WTC11 (cell line): Measurements from ENCODE around the gene GNA14. TPM values are rescaled to one million over a fixed set of nuclear protein-coding genes. Genes with fewer than 3 reads are reported as not detected.

Experiments
- ATAC-seq: fragments of 200-7000 bp; cut with Tn5 transposase; 2 replicates; pipeline ENCODE4 v1.10.0; 2021; ENCODE audit warnings: mild to moderate bottlenecking, moderate library complexity
- CTCF ChIA-PET: fragments of 300-600 bp; sonication (Branson Sonifier 250); formaldehyde crosslinking; loops from one replicate; lab custom pipeline; 2021; ENCODE audit warnings: antibody characterized with exemption; lab: Charles Lee
- POLR2A ChIA-PET: fragments of 350-600 bp; sonication (Branson Sonifier 250); formaldehyde crosslinking; loops from one replicate; lab custom pipeline; 2021; ENCODE audit warnings: antibody characterized with exemption; lab: Charles Lee
- DNase-seq: peaks from one replicate; pipeline ENCODE4 v3.0.0; 2021; ENCODE audit warnings: low spot score
- H3K27ac Mint-ChIP-seq: 2 replicates; pipeline ENCODE4 v1.8.0; 2021; ENCODE audit warnings: mixed read lengths
- H3K27me3 Mint-ChIP-seq: 2 replicates; pipeline ENCODE4 v1.8.0; 2021; ENCODE audit warnings: low read depth, mild to moderate bottlenecking, moderate library complexity, mixed read lengths
- H3K36me3 Mint-ChIP-seq: 2 replicates; pipeline ENCODE4 v1.8.0; 2021; ENCODE audit warnings: mixed read lengths
- H3K4me1 Mint-ChIP-seq: 2 replicates; pipeline ENCODE4 v1.8.0; 2022; ENCODE audit warnings: mixed read lengths
- H3K4me3 Mint-ChIP-seq: 2 replicates; pipeline ENCODE4 v1.8.0; 2021; ENCODE audit warnings: mild to moderate bottlenecking, moderate library complexity, mixed read lengths
- H3K9me3 Mint-ChIP-seq: 2 replicates; pipeline ENCODE4 v1.8.0; 2021; ENCODE audit warnings: mixed read lengths
- CBFB ChIP-seq: sonication (generic); formaldehyde crosslinking; IDR thresholded peaks from 2 replicates; pipeline ENCODE4 v1.8.1; 2022; ENCODE audit warnings: mild to moderate bottlenecking, low read depth, missing genetic modification reagents
- E2F4 ChIP-seq: sonication (generic); formaldehyde crosslinking; IDR thresholded peaks from 2 replicates; pipeline ENCODE4 v1.8.1; 2022; ENCODE audit warnings: low read depth, mild to moderate bottlenecking, moderate library complexity, missing genetic modification reagents, borderline replicate concordance
- ERG ChIP-seq: fragments of 250-450 bp; sonication (Bioruptor Pico); IDR thresholded peaks from 2 replicates; pipeline ENCODE4 v1.8.0; 2021; ENCODE audit warnings: mild to moderate bottlenecking
- MYBL2 ChIP-seq: sonication (generic); formaldehyde crosslinking; IDR thresholded peaks from 2 replicates; pipeline ENCODE4 v1.8.1; 2023; ENCODE audit warnings: mild to moderate bottlenecking, moderate library complexity, missing genetic modification reagents
- PREB ChIP-seq: sonication (generic); formaldehyde crosslinking; IDR thresholded peaks from 2 replicates; pipeline ENCODE4 v1.8.1; 2022; ENCODE audit warnings: mild to moderate bottlenecking, missing genetic modification reagents, moderate library complexity, borderline replicate concordance
- SOX15 ChIP-seq: fragments of 250-450 bp; sonication (Bioruptor Pico); IDR thresholded peaks from 2 replicates; pipeline ENCODE4 v1.9.0; 2021; ENCODE audit warnings: mild to moderate bottlenecking
- TEAD4 ChIP-seq: sonication (generic); formaldehyde crosslinking; IDR thresholded peaks from 2 replicates; pipeline ENCODE4 v1.8.0; 2022; ENCODE audit warnings: mild to moderate bottlenecking, missing genetic modification reagents
- USF2 ChIP-seq: sonication (generic); formaldehyde crosslinking; IDR thresholded peaks from 2 replicates; pipeline ENCODE4 v1.8.1; 2023; ENCODE audit warnings: mild to moderate bottlenecking, missing genetic modification reagents, moderate library complexity
- ZMAT4 ChIP-seq: fragments of 250-450 bp; sonication (Bioruptor Pico); IDR thresholded peaks from 2 replicates; pipeline ENCODE4 v1.9.0; 2021; ENCODE audit warnings: mild to moderate bottlenecking
- ZNF281 ChIP-seq: sonication (generic); formaldehyde crosslinking; IDR thresholded peaks from 2 replicates; pipeline ENCODE4 v1.8.0; 2023; ENCODE audit warnings: mild to moderate bottlenecking, missing genetic modification reagents
- ZNF423 ChIP-seq: fragments of 250-450 bp; sonication (Bioruptor Pico); IDR thresholded peaks from 2 replicates; pipeline ENCODE4 v2.1.2; 2022; ENCODE audit warnings: mild to moderate bottlenecking, moderate library complexity
- ZNF512 ChIP-seq: sonication (generic); formaldehyde crosslinking; IDR thresholded peaks from 2 replicates; pipeline ENCODE4 v1.8.1; 2022; ENCODE audit warnings: missing genetic modification reagents, borderline replicate concordance
- ZNF671 ChIP-seq: fragments of 250-450 bp; sonication (Bioruptor Pico); IDR thresholded peaks from 2 replicates; pipeline ENCODE4 v1.8.0; 2021; ENCODE audit warnings: mild to moderate bottlenecking
- total RNA-seq: library from RNA; stranded (reverse); gene quantifications from 3 replicates; pipeline ENCODE4 v1.2.3, GENCODE V29; 2021

GNA14 gene
- total RNA-seq, 1 experiment from 2014 or later: 26.7 TPM

- ChIA-PET CTCF (no interaction called here), POLR2A (no interaction called here)
- DNase-seq: no peak
- H3K4me1 Mint-ChIP-seq: peaks cover 8% of the 10 kb centered on the region
- no peak for ATAC-seq
- no peak overlapping the region for H3K4me3 Mint-ChIP-seq
- TF ChIP-seq ZNF512 (CRISPR knock-in tag): no peak
- H3K27me3 Mint-ChIP-seq: no peaks in the 10 kb centered on the region
- H3K27ac Mint-ChIP-seq: no peak overlapping the region
- no peaks in the 10 kb centered on the region for H3K9me3 Mint-ChIP-seq
- H3K36me3 Mint-ChIP-seq: peaks cover 3% of the 10 kb centered on the region; the same call in 1 of the 2 replicates
These were observed 139.7 kb downstream of the GNA14 start for GRCh38 chr9:77508396-77508795.

GRCh38 chr9:77507212-77507961 lies 140.7 kb downstream of the GNA14 start:
- TF ChIP-seq SOX15 (CRISPR knock-in tag) (no peak), ZNF281 (CRISPR knock-in tag) (no peak), ZNF671 (no peak), TEAD4 (CRISPR knock-in tag) (no peak), ZMAT4 (CRISPR knock-in tag) (no peak), ERG (no peak), USF2 (CRISPR knock-in tag) (no peak), MYBL2 (no peak), CBFB (CRISPR knock-in tag) (no peak), PREB (CRISPR knock-in tag) (no peak), ZNF423 (no peak), E2F4 (CRISPR knock-in tag) (no peak)
- ChIA-PET CTCF (no interaction called here), POLR2A (interaction anchor here (0.6 kb wide), 1 partner anchor 9 kb away, joined by 4 read pairs; no protein-coding TSS in a partner anchor)
- Mint-ChIP-seq H3K27ac (no peak overlapping the region), H3K4me3 (no peak overlapping the region), H3K36me3 (peaks cover 3% of the 10 kb centered on the region; the same call in 1 of the 2 replicates), H3K27me3 (no peaks in the 10 kb centered on the region), H3K9me3 (no peaks in the 10 kb centered on the region), H3K4me1 (peaks cover 13% of the 10 kb centered on the region)
- ATAC-seq (no peak), DNase-seq (no peak)
